ENCODE results near the gene SPDYE18.
"Not testable (repeated sequence)": the region's sequence is repeated elsewhere in the genome, so short reads cannot be mapped to it uniquely, and the experiment has no call there.

- TF ChIP-seq, protein P1, sequence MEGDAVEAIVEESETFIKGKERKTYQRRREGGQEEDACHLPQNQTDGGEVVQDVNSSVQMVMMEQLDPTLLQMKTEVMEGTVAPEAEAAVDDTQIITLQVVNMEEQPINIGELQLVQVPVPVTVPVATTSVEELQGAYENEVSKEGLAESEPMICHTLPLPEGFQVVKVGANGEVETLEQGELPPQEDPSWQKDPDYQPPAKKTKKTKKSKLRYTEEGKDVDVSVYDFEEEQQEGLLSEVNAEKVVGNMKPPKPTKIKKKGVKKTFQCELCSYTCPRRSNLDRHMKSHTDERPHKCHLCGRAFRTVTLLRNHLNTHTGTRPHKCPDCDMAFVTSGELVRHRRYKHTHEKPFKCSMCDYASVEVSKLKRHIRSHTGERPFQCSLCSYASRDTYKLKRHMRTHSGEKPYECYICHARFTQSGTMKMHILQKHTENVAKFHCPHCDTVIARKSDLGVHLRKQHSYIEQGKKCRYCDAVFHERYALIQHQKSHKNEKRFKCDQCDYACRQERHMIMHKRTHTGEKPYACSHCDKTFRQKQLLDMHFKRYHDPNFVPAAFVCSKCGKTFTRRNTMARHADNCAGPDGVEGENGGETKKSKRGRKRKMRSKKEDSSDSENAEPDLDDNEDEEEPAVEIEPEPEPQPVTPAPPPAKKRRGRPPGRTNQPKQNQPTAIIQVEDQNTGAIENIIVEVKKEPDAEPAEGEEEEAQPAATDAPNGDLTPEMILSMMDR (IDR thresholded peaks at IDR 0.05), result not testable (repeated sequence)
- not testable (repeated sequence) for TF ChIP-seq POLR2A (IDR thresholded peaks at IDR 0.05)
These were observed 8.8 kb upstream of the SPDYE18 start for GRCh38 chr7:77071108-77071507.

Measured in esophagus squamous epithelium (tissue), 4 donors.